GM19023 (cell line): Measurements from ENCODE around the gene LYPD3.
"Not testable (repeated sequence)": the region's sequence is repeated elsewhere in the genome, so short reads cannot be mapped to it uniquely, and the experiment has no call there.

Experiments
- ATAC-seq: cut with Tn5 transposase; IDR thresholded peaks from one replicate; pipeline ENCODE4 v1.9.1; 2021; ENCODE audit warnings: mild to moderate bottlenecking, moderate library complexity; ENCODE audit not compliant: unreplicated experiment

Gene LYPD3

DNA sequence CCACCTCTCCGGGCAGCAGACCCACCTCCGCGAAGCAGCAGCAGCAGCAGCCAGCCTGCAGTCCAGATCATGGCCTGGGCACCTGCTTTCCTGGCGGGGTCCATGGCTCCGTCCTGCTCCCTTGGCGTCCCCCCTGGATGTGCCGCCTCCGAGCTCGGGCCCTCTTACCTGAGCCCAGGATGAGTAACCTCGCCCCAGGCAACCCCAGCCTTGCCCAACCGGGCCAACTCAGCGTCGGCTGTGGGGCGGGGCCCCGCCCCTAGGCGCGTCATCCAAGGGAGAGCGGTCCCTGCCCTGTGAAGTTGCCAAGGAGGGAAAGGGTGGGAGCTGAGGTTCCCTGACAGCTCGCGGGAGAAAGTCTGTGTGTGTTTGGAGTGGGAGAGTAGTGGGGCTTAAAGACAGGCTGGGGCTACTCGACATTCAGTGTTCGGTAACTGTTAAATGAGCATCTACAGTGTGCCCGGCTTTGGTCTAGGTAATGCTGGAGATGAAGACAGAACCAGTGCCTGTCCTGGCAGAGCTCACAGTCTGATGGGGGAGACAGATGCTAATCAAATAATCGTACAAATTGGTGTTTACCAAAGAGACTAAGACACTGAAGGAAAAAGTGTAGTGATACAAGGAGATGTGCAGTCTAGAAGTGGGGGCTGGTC lies at the start of gene LYPD3:
Gene LYPD3, minus strand, starts transcription at position 141 of the 653 bp plus-strand sequence. Its CDS starts 37 bp downstream, at position 104.
- no peak for ATAC-seq

DNA sequence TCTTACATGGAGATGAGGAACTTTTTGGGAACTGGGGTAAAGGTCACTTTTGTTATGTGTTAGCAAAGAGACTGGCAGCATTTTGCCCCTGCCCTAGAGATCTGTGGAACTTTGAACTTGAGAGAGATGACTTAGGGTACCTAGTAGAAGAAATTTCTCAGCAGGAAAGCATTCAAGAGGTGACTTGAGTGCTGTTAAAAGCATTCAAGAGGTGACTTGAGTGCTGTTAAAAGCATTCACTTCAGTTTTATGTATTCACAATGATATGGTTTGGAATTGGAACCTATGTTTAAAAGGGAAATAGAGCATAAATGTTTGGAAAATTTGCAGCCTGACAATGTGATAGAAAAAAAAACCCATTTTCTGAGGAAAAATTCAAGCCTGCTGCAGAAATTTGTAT lies 47.0 kb upstream of the LYPD3 start:
- ATAC-seq = not testable (repeated sequence)

DNA sequence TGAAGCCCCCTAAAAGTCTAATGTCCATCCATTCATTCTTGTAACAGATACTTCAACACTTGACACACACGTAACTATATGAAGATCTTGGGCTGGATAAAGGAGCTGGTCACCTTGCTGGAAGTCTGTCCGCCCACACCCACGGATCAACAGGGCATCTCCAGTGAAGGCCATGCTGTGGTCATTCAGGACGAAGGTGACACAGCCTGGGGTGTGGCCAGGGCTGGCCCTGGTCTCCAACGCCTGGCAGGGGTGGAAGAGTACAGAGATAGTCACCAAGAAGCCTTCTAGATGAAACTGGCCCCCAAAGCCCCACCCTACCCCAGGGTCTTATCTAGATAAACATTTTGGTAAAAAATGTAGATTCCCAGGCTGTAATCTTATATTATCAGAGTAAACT lies 45.9 kb upstream of the LYPD3 start:
- no peak for ATAC-seq

DNA sequence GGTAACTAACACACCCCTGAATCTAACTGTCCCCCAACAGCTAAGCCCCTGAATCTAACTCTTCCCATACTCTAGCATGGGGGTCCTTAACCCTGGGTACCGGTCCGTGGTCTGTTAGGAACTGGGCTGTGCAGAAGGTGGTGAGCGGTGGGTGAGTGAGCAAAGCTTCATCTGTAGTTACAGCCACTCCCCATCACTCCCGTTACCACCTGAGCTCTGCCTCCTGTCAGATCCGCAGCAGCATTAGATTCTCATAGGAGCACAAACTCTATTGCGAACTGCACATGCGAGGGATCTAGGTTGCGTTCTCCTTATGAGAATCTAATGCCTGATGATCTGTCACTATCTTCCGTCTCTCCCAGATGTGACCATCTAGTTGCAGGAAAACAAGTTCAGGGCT lies 45.3 kb upstream of the LYPD3 start:
- ATAC-seq = no peak

DNA sequence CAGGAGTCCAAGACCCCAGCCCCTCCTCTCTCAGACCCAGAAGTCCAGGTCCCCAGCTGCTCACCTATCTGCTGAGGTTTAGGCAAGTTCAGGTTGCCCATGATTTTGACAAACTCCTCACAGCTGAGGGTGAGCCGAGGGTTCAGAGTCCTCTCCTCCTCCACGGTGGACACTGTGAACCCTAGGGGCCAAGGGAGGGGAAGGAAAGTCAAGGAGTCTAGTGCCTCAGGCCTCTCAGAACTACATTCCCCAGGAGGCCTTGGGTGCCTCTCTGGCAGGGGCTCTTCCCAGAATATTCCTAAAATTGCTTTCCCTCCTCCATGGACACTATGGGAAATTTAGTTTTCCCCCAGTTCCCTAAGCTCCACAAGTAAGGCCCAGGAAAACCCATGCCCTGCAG lies 42.5 kb upstream of the LYPD3 start:
- no peak for ATAC-seq

DNA sequence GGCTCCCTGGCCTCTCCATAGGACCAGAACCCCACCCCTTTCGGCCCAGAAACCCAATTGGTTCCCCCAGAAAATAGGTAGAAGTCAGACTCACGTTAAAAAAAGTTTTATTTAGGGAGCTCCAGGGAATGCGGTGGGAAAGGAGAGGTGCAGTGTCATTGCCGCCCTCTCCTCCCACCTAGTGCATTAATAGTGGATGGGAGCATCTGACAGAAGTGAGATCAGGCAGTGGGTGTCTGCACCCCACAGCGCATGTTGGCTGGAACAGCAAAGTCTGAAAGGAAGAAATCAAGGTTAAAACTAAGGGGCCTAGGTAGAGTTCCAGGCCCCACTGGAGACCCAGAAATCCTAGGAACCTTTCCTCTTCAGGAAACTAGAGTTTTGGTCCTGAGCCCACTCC lies 41.2 kb upstream of the LYPD3 start:
- no peak for ATAC-seq

DNA sequence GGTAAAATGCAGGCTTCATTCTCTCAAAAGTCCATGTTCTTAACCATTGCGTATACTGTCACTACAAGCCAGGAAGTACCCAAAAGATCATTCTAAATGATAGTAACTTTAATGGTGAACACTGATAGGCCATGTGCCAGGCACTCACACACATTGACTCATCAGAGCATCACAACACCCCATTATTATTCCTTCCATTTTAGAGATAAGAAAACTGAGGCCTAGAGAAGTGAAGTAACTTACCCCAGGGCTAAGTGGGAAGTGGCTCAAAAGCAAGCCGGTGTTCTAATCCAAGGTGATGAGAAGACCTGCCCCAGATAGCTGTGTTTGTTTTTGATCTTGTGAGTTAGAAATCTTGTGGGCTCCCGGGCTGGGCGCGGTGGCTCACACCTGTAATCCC lies 40.5 kb upstream of the LYPD3 start:
- ATAC-seq = no peak

DNA sequence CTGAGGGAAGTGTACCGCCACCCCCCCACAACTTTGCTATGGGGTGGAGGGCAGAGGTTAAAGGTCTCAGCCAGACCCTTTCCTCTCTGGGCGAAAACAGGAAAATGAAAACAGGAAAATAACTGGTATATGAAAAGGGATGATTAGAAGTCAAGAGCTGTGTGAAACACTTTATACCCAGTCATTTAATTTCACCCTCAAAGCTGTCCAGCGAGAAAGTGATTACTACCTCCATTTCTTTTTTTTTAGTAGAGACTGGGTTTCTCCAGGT lies 39.7 kb upstream of the LYPD3 start:
- ATAC-seq = no peak

DNA sequence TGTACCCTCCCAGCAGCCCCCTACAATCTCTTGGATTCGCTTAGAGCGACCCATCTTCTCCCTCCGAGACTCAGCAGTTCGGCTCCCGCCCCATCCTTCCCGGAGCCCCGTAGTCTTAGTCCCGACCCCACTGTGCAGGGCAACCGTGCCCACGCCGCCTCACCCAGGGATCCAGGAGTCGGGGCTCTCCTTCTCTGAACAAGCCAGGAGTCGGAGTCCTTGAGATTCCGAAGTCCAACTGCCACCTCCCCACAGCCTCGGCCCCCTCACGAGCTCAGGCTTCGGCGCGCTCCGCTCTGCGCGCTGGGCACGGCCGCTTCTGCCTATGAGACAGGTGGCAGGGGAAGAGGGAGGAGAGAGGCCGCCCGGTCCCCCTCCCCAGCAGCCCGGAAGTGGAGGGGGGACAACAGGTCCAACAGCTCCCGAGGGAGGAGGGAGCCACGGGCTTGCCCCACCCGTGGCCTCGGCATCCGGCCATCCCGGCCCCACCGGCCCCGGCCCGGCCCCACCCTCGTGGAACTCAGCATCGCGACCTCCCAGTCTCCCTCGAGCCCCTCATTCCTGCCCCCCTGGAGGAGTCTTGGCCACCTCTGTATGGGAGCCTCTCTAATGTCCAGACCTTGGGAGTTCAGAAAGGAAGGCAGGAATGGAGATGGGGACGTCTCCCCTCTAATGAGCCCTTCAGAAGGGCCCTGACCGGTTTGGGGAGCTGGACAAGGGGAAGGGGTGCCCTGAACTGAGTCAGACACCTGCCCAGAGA lies 39.2 kb upstream of the LYPD3 start, which contains the start of gene PHLDB3:
Gene PHLDB3, minus strand, starts transcription at position 321 of the 760 bp plus-strand sequence. CDS start 628 bp downstream, outside the sequence.
- ATAC-seq = peak; percentile 24

DNA sequence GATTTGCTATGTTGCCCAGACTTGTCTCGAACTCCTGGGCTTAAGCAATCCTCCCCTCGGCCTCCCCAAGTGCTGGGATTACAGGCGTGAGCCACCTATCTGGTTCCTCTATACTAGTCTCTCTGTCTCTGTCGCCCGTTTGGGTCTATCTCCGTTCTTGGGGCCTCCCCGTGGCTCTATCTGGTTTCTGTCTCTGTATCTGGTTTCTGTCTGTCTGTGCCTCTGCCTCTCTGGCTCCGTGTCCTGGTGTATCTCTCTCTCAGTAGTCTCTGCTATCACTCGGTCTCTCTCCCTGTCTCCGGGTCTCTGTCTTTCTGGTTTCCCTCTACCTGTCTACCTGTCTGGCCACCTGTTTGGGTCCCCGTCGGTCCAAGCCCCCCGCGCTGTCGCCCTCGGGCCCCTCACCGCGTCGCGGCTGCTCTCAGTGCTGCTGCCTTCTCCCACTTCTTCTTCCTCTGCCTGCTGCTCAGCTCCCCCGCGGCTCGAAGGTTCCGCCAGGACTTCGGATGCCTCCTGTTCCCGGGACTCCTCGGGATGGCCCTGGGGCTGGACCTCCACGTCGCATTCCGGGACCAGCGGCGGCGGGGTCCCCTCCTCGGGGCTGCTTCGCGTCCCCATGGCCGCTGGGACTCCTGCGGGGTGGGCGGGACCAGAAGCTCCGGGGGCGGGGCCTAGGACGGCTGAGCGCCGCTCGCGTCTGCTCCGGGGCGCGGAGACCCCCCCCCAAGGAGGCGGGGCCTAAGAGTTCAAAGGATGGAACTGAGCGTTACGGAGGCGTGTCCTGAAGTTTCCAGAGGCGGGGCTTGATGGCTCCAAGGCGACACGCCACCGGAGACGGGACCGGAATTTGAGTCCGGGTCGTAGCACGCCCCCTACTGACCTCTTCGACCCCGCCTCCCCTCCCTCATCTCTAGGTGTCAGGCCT lies 38.4 kb upstream of the LYPD3 start:
- peak; percentile 85 for ATAC-seq

DNA sequence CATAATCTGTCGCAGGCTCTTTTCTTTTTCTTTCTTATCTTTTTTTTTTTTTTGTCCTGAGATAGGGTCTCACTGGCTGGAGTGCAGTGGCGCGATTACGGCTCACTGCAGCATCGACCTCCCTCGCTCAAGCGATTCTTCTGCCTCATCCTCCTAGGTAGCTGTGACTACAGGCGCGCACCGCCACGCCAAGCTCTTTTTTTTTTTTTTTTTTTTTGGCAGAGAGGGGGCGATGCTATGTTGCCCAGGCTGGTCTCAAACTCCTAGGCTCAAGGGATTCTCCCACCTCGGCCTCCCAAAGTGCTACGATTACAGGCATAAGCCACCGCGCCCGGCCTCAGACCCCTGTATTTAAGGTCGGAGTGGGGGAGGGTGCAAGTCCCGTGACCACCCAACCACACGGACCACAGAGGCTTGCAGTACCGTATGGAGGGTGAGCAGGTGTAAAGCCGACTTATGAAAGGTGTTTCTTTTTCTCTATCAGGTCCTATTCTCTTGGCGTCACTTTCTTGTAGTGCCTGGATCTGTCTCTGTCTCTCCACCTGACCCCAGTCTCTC lies 37.1 kb upstream of the LYPD3 start:
- ATAC-seq = no peak

DNA sequence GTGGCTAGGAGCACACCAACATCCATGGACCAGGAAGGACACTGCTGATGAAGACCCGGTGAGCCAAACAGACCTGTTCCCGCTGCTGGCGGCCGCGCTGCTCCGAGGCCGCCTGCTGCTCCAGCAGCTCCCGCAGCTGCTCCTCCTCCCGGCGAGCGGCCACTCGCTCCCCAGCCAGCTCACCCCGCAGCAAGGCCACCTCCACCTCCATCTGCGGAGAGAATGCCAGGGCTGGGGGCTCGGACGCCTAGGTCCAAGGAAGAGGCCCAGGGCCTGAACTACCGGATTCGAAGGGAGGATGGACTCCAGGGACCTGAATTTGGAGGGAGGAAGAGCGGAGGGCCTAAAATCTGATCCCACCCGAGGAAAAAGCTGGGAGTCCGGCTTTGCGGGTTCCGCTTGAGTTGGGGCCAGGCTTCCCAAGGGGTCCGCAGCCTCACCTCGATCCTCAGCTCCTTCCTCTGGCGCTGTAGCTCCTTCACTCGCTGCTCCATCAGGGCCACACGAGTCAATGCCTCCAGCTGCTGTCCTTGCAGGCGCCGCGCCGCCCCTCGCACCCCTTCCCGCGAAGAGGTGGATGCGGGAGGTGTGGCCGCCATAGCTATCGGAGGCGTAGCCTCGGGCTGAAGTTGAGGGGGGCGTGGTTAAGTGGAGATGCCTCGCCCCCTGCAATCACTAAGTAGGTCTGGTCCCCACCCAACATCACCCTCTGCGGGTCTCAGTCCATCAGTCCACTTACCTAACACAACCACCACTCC lies 36.4 kb upstream of the LYPD3 start:
- no peak for ATAC-seq

DNA sequence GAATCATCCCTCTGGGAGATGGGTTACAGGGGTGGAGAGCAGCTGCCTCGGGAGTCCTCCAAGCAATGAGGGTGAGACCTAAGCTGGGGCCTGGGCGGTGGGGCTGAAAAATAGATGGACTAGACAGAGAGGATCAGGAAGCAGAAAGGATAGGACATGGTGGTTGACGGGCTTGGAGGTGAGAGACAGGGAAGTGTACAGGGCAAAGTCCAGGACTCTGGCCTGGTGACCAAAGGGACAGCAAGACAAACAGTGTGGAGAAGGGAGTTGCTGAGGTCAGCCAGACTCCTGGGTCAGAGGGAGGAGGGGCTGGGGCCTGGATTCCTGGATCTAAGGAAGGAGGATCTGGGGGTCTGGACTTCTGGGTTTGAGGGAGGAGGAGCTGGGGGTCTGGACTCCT lies 33.6 kb upstream of the LYPD3 start:
- no peak for ATAC-seq

DNA sequence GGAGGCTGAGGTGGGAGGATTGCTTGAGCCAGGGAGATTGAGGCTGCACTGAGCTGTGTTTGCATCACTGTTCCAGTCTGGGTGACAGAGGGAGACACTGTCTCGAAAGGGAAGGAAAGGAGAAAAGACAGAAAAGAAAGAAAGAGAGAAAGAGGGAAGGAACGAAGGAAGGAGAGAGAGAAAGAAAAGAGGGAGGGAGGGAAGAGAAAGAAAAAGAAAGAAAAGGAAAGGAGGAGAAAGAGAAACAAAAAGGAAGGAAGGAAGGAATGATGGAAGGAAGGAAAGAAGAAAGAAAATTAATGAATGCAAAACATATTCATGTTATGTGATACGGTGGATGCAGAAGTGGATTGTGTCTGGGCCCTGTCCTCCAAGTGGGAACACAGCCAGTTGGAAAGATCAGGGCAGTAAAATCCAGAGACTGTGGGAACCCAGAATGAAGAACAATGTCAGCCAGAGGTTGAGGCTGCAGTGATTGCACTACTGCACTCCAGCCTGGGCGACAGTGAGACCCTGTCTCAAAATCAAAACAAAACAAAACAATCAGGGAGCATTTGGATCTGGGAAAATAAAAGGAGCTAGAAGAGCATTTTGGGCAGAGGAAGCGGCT lies 32.9 kb upstream of the LYPD3 start:
- ATAC-seq = no peak

DNA sequence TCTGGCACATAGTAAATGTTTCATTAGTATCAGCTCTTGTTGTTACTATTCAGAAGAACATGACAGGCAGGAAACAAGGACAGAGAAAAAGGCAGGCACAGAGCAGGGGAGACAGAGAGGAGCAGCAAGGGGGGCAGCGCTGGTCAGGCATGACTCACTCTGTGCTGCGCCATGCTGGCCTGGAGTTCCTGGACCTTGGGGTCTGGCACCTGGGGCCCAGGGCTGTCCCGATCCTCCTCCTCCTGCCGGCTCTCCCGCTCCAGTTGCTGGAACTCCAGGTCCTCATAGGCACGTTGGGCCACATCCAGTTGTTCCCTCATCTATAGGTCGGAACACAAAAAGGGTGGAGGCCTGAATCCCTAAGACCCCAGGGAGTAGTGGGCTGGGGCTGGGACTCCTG lies 31.6 kb upstream of the LYPD3 start:
- ATAC-seq = no peak

DNA sequence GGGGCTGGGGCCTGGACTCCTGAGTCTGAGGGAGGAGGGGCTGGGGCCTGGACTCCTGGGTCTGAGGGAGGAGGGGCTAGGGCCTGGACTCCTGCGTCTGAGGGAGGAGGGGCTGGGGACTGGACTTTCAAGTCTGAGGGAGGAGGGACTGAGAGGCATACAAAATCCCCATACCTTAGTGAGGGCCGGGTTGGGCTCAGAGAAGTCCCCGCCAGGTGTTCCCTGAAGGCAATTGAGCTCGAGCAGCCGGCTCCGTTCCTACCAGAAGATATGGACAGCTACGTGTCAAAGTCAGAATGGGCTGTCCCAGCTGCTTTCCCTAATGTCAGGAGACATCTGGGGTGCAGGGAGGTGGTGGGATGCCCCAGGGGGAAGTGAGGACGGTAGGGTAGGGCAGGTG lies 29.7 kb upstream of the LYPD3 start:
- no peak for ATAC-seq

DNA sequence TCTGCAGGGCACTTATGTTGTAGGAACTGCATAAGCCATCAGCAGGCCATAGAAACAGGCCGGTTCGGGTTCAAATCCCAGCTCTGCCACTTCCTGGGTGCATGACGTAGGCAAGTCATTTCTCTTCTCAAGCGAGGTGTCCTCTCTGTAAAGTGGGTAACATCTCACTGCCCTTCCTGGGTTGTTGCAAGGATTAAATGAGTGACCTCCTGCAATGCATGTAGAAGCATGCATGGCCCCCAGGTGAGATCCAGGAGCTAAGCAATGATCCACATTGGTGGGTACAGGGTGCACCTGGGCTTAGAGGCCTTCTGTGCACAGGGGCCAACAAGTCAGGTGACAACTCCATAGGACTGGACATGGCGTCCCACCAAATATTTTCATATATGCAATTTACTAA lies 25.4 kb upstream of the LYPD3 start:
- no peak for ATAC-seq

DNA sequence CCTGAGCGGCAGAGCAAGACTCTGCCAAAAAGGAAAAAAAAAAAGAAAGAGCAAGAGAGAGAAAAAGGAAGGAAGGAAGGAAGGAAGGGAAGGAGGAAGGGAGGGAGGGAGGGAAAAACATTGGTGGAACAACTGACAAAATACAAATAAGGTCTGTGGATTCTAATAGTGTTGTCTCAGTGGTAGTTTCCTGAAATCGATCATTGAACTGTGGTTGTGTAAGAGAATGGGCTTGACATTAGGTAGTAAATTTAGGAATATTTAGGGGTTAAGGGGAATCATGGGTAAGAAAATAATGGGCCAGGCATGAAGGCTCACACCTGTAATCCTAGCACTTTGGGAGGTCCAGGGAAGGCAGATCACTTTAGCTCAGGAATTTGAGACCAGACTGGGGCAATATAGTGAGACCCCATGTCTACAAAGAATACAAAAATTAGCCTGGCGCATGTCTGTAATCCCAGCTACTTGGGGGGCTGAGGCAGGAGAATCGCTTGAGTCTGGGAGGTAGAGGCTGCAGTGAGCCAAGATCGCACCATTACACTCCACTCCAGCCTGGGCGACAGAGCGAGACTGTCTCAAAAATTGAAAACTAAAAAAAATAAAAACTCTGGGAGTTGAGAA lies 24.7 kb upstream of the LYPD3 start:
- no peak for ATAC-seq

DNA sequence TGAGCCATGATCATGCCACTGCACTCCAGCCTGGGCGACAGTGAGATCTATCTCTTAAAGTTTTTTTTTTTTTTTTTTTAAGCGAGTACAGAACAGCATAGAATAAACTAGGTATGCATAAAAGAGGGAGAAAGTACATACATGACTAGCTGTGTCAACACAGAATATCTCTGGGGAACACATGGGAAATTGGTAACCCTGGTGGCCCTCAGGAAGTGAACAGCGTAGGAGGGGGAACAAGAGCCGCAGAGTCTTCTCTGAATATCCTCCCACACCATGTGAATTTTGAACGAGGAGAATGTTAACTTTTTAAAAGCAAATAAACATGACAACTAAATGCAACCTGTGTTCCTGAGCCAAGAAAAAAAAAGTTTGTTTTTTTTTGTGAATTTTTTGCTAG lies 23.9 kb upstream of the LYPD3 start:
- no peak for ATAC-seq

DNA sequence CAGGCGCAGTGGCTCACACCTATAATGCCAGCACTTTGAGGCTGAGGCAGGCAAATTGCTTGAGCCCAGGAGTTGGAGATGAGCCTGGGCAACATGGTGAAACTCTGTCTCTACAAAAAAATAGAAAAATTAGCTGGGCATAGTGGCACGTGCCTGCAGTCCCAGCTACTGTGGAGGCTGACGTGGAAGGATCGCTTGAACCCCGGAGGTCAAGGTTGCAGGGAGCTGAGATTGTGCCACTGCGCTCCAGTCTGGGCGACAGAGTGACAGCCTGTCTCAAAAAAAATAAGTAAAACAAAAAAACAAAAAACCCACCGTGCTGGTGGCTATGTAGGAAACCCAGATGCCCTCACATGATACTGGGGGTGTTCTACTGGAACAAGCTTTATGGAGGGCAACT lies 22.8 kb upstream of the LYPD3 start:
- no peak for ATAC-seq
